HepG2 (cell line): ENCODE data around the gene TM4SF5. TPM values are rescaled to one million over a fixed set of nuclear protein-coding genes. Genes with fewer than 3 reads are reported as not detected.
A peak's percentile ranks its signal among the peaks of the same experiment; 100 is the strongest.

Experiments
- ATAC-seq: fragments of 200-7000 bp; cut with Tn5 transposase; 3 replicates; pipeline ENCODE4 v1.9.1; 2020; ENCODE audit warnings: mild to moderate bottlenecking, moderate library complexity
- BruUV-seq: library from RNA; stranded (reverse); fragments of 400-500 nt; replicated peaks from 2 replicates; lab custom pipeline; 2021; lab: Mats Ljungman, UMichigan
- CTCF ChIA-PET: fragments of 300-600 bp; formaldehyde crosslinking; extraction: SDS; loops from one replicate; lab custom pipeline; 2021; ENCODE audit warnings: low total read pairs, inconsistent platforms, low intra/inter-chr PET ratio; lab: Yijun Ruan, JAX
- POLR2A ChIA-PET: fragments of 350-600 bp; sonication (Branson Sonifier 250); formaldehyde crosslinking; loops from one replicate; lab custom pipeline; 2020; ENCODE audit warnings: antibody characterized with exemption, inconsistent platforms; lab: Yijun Ruan, JAX
- DNase-seq: peaks from one replicate; pipeline ENCODE4 v3.0.0-alpha.2; 2015; ENCODE audit warnings: low spot score
- FAIRE-seq: peaks from 3 replicates; lab custom pipeline; 2011; peaks lifted over from hg19 to GRCh38; lab: Jason Lieb, UNC
- H2AFZ ChIP-seq: one replicate; pipeline ENCODE4 v1.6.1; 2011; ENCODE audit warnings: low read length, inconsistent platforms
- H3K27ac ChIP-seq: fragments of 300-600 bp; 3 replicates; pipeline ENCODE4 v1.8.0; 2011; ENCODE audit warnings: mixed run types, mild to moderate bottlenecking, mixed read lengths, low read length, inconsistent platforms; ENCODE audit not compliant: insufficient read depth; ENCODE audit errors: extremely low read length
- H3K27me3 ChIP-seq, 2 experiments: fragments of 200-600 bp in 1 of 2; 2 replicates in 1 of 2; 3 replicates in 1 of 2; pipeline versions ENCODE4 v1.6.0 to v1.8.0; 2011; ENCODE audit warnings: low read length in 2 of 2, mild to moderate bottlenecking in 2 of 2, moderate library complexity in 2 of 2, inconsistent platforms in 1 of 2; ENCODE audit not compliant: insufficient read depth in 2 of 2, control insufficient read depth in 1 of 2
- H3K36me3 ChIP-seq, 2 experiments: fragments of 200-600 bp in 1 of 2; replicated peaks in 1 of 2; 2 replicates in 1 of 2; 3 replicates in 1 of 2; pipeline versions ENCODE4 v1.5.1 to v1.8.0; 2011; ENCODE audit warnings: low read length in 2 of 2, inconsistent platforms in 1 of 2; ENCODE audit not compliant: insufficient read depth in 2 of 2, control insufficient read depth in 1 of 2
- H3K4me1 ChIP-seq: 2 replicates; pipeline ENCODE4 v1.5.1; 2012; ENCODE audit warnings: low read length, inconsistent platforms; ENCODE audit not compliant: insufficient read depth
- H3K4me2 ChIP-seq: 2 replicates; pipeline ENCODE4 v1.6.0; 2011; ENCODE audit warnings: low read depth, low read length, inconsistent platforms
- H3K4me3 ChIP-seq, 3 experiments: fragments of 200-600 bp in 1 of 3; sonication (generic), shearing (Covaris generic) in 1 of 3; replicated peaks in 1 of 3; 2 replicates each; pipeline ENCODE4 v1.5.1; 2011 to 2016; ENCODE audit warnings: low read length in 3 of 3, inconsistent platforms in 2 of 3, low read depth in 2 of 3, mild to moderate bottlenecking in 2 of 3, control low read depth in 1 of 3, mixed read lengths in 1 of 3; ENCODE audit not compliant: insufficient read depth in 1 of 3
- H3K79me2 ChIP-seq: one replicate; pipeline ENCODE4 v1.6.1; 2011; ENCODE audit warnings: low read length, inconsistent platforms; ENCODE audit not compliant: insufficient read depth
- H3K9ac ChIP-seq: 2 replicates; pipeline ENCODE4 v1.6.0; 2011; ENCODE audit warnings: mild to moderate bottlenecking, low read depth, low read length, inconsistent platforms; ENCODE audit not compliant: insufficient read depth
- H3K9me3 ChIP-seq: 2 replicates; pipeline ENCODE4 v1.5.1; 2012; ENCODE audit warnings: mild to moderate bottlenecking, low read length
- H4K20me1 ChIP-seq: 2 replicates; pipeline ENCODE4 v1.6.0; 2011; ENCODE audit warnings: inconsistent platforms, mild to moderate bottlenecking, low read length, moderate library complexity; ENCODE audit not compliant: insufficient read depth
- AGO1 ChIP-seq: fragments of 200-400 bp; formaldehyde crosslinking; IDR thresholded peaks from 2 replicates; pipeline ENCODE4 v1.6.1; 2017; ENCODE audit warnings: mild to moderate bottlenecking, low read depth, low read length, moderate library complexity; ENCODE audit not compliant: poor library complexity, severe bottlenecking
- AGO2 ChIP-seq: fragments of 200-400 bp; formaldehyde crosslinking; optimal IDR thresholded peaks from 2 replicates; pipeline ENCODE3; 2017; ENCODE audit warnings: mild to moderate bottlenecking, low read depth, low read length, moderate library complexity
- GABPB1 ChIP-seq: IDR thresholded peaks from 2 replicates; pipeline ENCODE4 v1.6.1; 2016; ENCODE audit warnings: mild to moderate bottlenecking, missing genetic modification reagents, moderate library complexity, missing compliant biosample characterization
- RBFOX2 ChIP-seq: fragments of 200-400 bp; formaldehyde crosslinking; IDR thresholded peaks from 2 replicates; pipeline ENCODE4 v1.6.1; 2017; ENCODE audit warnings: low read depth, mild to moderate bottlenecking, low read length
- ZC3H13 ChIP-seq: sonication (generic); formaldehyde crosslinking; IDR thresholded peaks from 2 replicates; pipeline ENCODE4 v1.8.1; 2023; ENCODE audit warnings: mild to moderate bottlenecking, missing genetic modification reagents, moderate library complexity
- ZSCAN5A ChIP-seq: sonication (generic); formaldehyde crosslinking; IDR thresholded peaks from 2 replicates; pipeline ENCODE4 v1.8.0; 2022; ENCODE audit warnings: mild to moderate bottlenecking, missing genetic modification reagents, borderline replicate concordance
- WGBS: methylation state at CpG from one replicate; pipeline ENCODE4 v1.1.6; 2017; ENCODE audit warnings: low lambda C conversion rate; 5-methylcytosine and 5-hydroxymethylcytosine counted together
- in situ Hi-C: cut with HindIII; loops from 2 replicates; pipeline ENCODE4 v1.10.0; 2017; ENCODE audit warnings: low pct_unique_long_range_greater_than_20kb; ENCODE audit not compliant: extremely low pct_ligation_motif_present
- intact Hi-C: fragments of 100-400 bp; cut with micrococcal nuclease; formaldehyde crosslinking; loops from one replicate; pipeline ENCODE4 v1.10.0; 2022; ENCODE audit not compliant: unreplicated experiment
- polyA plus RNA-seq, 8 experiments: library from polyadenylated mRNA; depleted of rRNA in 3 of 8; stranded (reverse) in 7 of 8; unstranded in 1 of 8; fragments of >200 nt; fragmentation: Illumina TruSeq in 4 of 8; extraction: Trizol in 4 of 8; gene quantifications; 2 replicates each; pipeline versions ENCODE4 v1.2.1 to v1.2.3, GENCODE V29; 2011 to 2016; ENCODE audit warnings: low read depth in 4 of 8, missing spikeins in 1 of 8, mixed read lengths in 1 of 8; ENCODE audit not compliant: insufficient read depth in 1 of 8
- total RNA-seq, 5 experiments: library from RNA; depleted of rRNA; stranded (reverse); fragments of >200 nt; fragmentation: Illumina TruSeq; extraction: Trizol; gene quantifications; 2 replicates each; pipeline ENCODE4 v1.2.3, GENCODE V29; 2016; ENCODE audit warnings: low read depth in 1 of 5
- TF ChIP-seq, protein P1 (sequence below): sonication (generic); formaldehyde crosslinking; IDR thresholded peaks from 2 replicates; pipeline ENCODE4 v1.4.0; 2020; ENCODE audit warnings: missing genetic modification reagents
- TF ChIP-seq, protein P2 (sequence below): IDR thresholded peaks from 2 replicates; pipeline ENCODE4 v1.6.1; 2012; ENCODE audit warnings: low read length, improper control_type of control experiment

Gene TM4SF5
- total and polyA plus RNA-seq, 2 of the 13 experiments (the other 11 are each of a cell fraction or from before 2014, with no cell fraction given): 30.1 to 126 TPM

GRCh38 chr17:4785311-4786105 lies 13.8 kb downstream of the TM4SF5 start:
- peaks cover 6 to 8% of the 10 kb centered on the region in 2 experiments; a peak in 4 of 5 replicates for H3K36me3 ChIP-seq
- no peak overlapping the region for H3K9ac ChIP-seq
- no peak overlapping the region for H3K4me3 ChIP-seq
- ChIA-PET CTCF (no interaction called here), POLR2A (interaction anchor here (0.8 to 6.4 kb wide), 5 partner anchors 10 to 77 kb away, joined by 3 to 317 read pairs (median 3); partner anchors contain the start of genes ARRB2 and TM4SF5)
- 96% methylated on average over 56 of the region's 61 CpGs for WGBS
- H3K4me1 ChIP-seq: peaks cover 22% of the 10 kb centered on the region
- DNase-seq: no peak
- H3K27ac ChIP-seq: no peak overlapping the region
- no TSS peak for BruUV-seq
- no peak for FAIRE-seq
- in situ Hi-C loops: loop anchor here (10.0 kb wide), 1 partner anchor 51 kb away; the partner anchor contains the start of genes CXCL16, MED11 and ZMYND15
- TF ChIP-seq, protein P1, sequence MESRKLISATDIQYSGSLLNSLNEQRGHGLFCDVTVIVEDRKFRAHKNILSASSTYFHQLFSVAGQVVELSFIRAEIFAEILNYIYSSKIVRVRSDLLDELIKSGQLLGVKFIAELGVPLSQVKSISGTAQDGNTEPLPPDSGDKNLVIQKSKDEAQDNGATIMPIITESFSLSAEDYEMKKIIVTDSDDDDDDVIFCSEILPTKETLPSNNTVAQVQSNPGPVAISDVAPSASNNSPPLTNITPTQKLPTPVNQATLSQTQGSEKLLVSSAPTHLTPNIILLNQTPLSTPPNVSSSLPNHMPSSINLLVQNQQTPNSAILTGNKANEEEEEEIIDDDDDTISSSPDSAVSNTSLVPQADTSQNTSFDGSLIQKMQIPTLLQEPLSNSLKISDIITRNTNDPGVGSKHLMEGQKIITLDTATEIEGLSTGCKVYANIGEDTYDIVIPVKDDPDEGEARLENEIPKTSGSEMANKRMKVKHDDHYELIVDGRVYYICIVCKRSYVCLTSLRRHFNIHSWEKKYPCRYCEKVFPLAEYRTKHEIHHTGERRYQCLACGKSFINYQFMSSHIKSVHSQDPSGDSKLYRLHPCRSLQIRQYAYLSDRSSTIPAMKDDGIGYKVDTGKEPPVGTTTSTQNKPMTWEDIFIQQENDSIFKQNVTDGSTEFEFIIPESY (CRISPR knock-in tag): 0 out of 2 replicates have a peak, but pooled peaks have one; percentile 20
- TF ChIP-seq AGO2 (peak; percentile 46), RBFOX2 (peak; percentile 64), AGO1 (peak; percentile 65), ZC3H13 (CRISPR knock-in tag) (0 out of 2 replicates have a peak, but pooled peaks have one; percentile 35), GABPB1 (CRISPR knock-in tag) (0 out of 2 replicates have a peak, but pooled peaks have one; percentile 18), ZSCAN5A (no peak)
- TF ChIP-seq, protein P2, sequence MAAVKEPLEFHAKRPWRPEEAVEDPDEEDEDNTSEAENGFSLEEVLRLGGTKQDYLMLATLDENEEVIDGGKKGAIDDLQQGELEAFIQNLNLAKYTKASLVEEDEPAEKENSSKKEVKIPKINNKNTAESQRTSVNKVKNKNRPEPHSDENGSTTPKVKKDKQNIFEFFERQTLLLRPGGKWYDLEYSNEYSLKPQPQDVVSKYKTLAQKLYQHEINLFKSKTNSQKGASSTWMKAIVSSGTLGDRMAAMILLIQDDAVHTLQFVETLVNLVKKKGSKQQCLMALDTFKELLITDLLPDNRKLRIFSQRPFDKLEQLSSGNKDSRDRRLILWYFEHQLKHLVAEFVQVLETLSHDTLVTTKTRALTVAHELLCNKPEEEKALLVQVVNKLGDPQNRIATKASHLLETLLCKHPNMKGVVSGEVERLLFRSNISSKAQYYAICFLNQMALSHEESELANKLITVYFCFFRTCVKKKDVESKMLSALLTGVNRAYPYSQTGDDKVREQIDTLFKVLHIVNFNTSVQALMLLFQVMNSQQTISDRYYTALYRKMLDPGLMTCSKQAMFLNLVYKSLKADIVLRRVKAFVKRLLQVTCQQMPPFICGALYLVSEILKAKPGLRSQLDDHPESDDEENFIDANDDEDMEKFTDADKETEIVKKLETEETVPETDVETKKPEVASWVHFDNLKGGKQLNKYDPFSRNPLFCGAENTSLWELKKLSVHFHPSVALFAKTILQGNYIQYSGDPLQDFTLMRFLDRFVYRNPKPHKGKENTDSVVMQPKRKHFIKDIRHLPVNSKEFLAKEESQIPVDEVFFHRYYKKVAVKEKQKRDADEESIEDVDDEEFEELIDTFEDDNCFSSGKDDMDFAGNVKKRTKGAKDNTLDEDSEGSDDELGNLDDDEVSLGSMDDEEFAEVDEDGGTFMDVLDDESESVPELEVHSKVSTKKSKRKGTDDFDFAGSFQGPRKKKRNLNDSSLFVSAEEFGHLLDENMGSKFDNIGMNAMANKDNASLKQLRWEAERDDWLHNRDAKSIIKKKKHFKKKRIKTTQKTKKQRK: no peak
- no peaks in the 10 kb centered on the region for H3K9me3 ChIP-seq
- H2AFZ ChIP-seq: no peak overlapping the region
- no peaks in the 10 kb centered on the region for H4K20me1 ChIP-seq
- H3K79me2 ChIP-seq: peaks cover 13% of the 10 kb centered on the region
- ATAC-seq: no peak
- intact Hi-C loops: no loop called here
- no peak overlapping the region for H3K4me2 ChIP-seq
- no peaks in the 10 kb centered on the region; a peak in 1 of 5 replicates for H3K27me3 ChIP-seq
